GM21825 (cell line): ENCODE results near the gene NECAB2.
A peak's percentile ranks its signal among the peaks of the same experiment; 100 is the strongest.

Experiments
- ATAC-seq: cut with Tn5 transposase; IDR thresholded peaks from one replicate; pipeline ENCODE4 v1.9.1; 2021; ENCODE audit warnings: mild to moderate bottlenecking, moderate library complexity; ENCODE audit not compliant: unreplicated experiment

NECAB2 gene

GRCh38 chr16:83981799-83982198 is 13.8 kb downstream of the NECAB2 start:
- ATAC-seq, result no peak

- no peak for ATAC-seq
Measured at GRCh38 chr16:83983491-83983890, 15.4 kb downstream of the NECAB2 start.

GRCh38 chr16:83989300-83989699 is 21.3 kb downstream of the NECAB2 start:
- ATAC-seq, result no peak

- no peak for ATAC-seq
Measured at GRCh38 chr16:83990492-83990891, 22.4 kb downstream of the NECAB2 start.

GRCh38 chr16:83992624-83993023 is 24.6 kb downstream of the NECAB2 start:
- no peak for ATAC-seq

- no peak for ATAC-seq
Measured at GRCh38 chr16:83994087-83994486, 26.0 kb downstream of the NECAB2 start.

- ATAC-seq, result no peak
Measured at GRCh38 chr16:83994703-83995102, 26.7 kb downstream of the NECAB2 start.

GRCh38 chr16:83995754-83996153 is 27.7 kb downstream of the NECAB2 start:
- ATAC-seq, result no peak

- no peak for ATAC-seq
Measured at GRCh38 chr16:83996481-83997252, 28.6 kb downstream of the NECAB2 start.

- no peak for ATAC-seq
Measured at GRCh38 chr16:83998091-83998490, 30.0 kb downstream of the NECAB2 start.

- ATAC-seq, result no peak
Measured at GRCh38 chr16:84000989-84001642, 33.1 kb downstream of the NECAB2 start.

- no peak for ATAC-seq
Measured at GRCh38 chr16:84001726-84002125, 33.7 kb downstream of the NECAB2 start.

GRCh38 chr16:84003038-84003437 is 35.0 kb downstream of the NECAB2 start:
- ATAC-seq, result no peak

GRCh38 chr16:84004442-84004841 is 36.4 kb downstream of the NECAB2 start:
- ATAC-seq, result no peak

GRCh38 chr16:84005391-84005790 is 37.3 kb downstream of the NECAB2 start:
- no peak for ATAC-seq

GRCh38 chr16:84007520-84007919 is 39.5 kb downstream of the NECAB2 start:
- no peak for ATAC-seq

GRCh38 chr16:84007965-84008364 is 39.9 kb downstream of the NECAB2 start:
- ATAC-seq, result no peak

GRCh38 chr16:84009282-84009681 is 41.2 kb downstream of the NECAB2 start:
- ATAC-seq, result no peak

- peak; percentile 86 for ATAC-seq
Measured at GRCh38 chr16:84013787-84014569, 45.9 kb downstream of the NECAB2 start.

- ATAC-seq, result no peak
Measured at GRCh38 chr16:84014570-84015327, 46.7 kb downstream of the NECAB2 start.

- no peak for ATAC-seq
Measured at GRCh38 chr16:84015399-84015798, 47.4 kb downstream of the NECAB2 start.
